ENCODE results near the gene TRPM5.

Gene TRPM5

DNA sequence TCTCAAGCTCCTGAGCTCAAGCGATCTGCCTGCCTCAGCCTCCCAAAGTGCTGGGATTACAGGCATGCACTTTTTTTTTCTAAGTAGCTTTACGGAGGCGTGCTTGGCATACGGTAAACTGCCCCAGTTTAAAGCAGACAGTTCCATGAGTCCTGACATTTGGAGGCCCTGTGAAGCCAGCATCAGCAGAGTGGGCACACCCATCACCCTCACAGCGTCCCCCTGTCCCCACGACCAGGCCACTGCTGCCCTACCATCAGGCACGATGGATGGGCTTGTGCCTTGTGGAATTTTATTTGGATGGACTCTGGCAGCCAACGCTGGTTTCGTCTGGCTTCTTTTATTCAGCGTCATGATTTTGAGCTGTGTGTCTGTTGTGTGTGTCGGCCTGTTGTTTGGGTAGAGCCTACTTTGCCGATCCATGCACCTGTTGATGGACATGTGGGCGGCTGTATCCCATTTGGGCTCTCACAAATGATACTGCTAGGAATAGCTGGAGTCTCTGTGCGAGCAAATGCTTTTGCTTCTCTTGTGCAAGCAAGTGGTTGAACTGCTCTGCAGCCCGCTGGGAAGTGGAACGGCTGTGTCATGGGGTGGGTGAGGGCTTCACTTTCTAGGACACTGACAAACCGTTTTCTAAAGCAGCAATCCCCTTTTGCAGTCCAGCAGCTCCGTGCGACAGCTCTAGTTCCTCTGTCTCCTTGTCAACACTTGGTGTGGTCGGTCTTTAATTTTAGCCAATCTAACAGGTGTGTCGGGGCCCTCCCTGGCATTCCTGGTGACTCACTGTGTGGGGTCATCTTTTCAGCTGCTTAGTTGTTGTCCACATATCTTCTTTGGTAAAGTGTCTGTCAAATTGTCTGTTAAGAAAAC lies 24.3 kb upstream of the TRPM5 start:
- no peak for DNase-seq

DNA sequence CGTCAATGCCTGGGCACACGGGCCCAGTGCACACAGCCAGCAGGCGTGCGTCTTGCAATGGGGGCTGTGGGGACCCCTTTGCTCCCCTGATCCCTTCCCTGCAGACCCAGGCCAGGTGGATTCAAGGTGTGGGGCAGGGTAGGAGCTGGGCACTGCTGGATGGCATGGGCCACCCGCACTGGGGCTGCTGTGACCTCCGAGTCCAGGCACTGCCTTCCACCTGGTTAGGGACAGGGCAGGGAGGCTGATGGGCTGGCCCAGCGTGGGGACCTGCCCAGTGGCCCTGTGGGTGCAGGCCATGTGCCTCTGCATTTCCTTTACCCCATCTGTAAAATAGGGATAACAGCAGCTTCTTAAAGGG lies 23.4 kb upstream of the TRPM5 start:
- DNase-seq: no peak

DNA sequence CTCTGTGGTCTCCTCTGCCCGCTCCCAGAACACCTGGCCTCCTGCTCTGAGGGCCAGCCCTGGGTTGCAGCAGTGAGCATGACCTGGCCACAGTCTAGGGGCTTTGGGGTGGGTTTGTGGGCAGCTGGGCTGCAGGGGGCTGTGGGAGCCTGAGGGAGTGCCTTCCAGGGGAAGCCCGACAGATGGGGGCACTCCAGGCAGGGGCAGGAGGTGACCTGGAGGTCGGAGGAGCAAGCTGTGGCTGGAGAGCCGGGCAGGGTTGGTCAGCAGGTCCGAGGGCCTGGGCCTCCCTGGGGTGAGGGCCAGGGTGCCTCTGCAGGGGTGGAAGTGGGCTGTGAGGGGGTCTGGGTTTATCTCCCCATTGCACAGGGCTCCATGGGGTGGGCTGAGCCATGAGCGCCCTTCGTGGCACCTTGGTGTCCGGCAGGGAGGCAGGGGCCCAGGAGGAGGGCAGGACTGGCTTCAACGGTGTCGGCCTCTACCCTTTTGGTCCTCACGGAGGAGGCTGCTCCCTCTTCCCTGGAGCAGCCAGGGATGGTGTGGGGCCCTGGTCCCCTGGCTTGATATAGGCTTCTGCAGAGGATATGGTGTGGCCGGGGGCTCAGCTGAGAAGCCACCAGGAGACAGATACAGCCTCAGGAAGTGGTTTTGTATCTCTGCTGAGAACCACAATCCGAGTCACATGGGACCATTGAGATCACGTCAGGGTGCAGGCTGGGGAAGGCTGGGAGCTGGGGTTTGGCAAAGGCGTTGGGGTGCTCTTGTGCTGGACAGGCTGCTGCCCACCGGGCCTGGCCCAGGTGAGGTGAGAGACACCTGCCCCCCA lies 22.8 kb upstream of the TRPM5 start:
- peak; percentile 73 for DNase-seq

DNA sequence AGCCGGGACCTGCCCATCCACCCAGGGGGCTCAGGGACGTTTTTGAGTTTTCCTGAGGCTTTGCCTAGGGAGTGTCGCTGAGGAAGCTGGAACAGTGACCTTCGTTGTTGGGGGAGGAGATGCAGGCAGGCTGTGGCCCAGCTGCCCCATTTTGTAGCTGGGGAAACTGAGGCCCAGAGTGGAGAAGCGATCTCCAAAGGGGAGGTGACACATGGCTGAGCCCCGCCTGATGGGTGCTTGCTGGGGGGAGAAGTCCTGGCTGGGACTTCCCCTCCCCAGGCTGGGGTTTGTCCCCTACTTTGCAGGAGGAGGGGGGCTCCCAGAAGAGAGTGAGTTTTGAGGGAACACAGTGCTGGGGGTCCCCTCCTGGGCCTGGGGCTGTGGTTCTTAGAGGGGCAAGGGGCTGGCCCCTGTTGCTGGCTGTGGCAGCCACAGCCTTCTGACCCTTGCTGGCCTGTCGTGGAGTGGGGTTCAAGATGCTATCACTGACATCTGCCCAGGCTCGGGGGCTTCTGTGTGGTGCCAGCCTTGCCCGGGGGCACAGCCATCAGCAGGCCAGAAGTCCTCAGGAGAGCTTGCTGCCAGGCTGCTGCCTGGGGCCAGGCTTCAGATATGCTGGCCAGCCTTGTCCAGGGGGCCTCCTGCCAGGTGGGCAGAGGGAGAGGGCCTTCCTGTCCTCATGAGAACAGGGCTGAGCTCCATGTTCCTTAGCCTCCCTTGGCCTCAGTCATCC lies 21.9 kb upstream of the TRPM5 start:
- DNase-seq: no peak

DNA sequence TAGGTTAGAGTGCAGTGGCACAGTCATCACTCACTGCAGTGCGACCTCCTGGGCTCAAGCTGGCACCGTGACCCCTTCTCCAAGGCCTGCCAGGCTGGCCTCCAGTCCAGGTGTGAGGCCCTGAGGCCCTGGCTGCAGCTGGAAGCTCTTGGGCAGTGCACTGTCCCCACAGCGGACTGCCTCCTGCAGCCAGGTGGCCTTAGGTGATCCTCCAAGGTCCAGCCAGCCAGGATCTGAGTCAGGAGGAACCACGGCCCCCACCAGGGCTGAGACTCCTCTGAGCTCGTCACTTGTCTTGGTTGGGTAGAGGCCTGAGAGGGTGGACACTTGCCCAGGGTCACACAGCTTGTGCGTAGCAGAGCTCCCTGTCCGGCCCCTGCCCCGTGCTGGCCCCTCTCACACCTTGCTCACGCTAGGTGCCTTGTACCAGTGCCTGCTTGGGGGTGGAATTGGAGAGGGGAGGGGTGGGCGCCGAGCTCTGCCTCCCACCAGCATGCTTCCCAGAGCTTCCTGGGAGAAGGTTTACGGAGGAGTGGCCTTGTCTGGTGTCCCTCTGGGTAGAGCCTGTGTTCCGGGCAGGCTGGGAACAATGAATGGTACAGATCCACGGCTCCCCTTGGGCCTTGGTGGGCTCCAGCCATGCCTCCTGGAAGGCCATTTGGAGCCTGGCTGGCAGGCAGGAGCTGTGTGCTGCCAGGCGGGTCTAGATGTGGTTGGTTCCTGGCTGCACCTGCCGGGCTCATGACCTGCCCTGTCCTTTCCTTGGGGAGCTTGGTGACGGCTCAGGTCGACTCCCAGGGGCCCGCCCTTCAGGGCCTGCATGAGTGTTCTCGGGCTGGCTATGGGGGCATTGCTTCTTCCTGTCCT lies 21.1 kb upstream of the TRPM5 start:
- no peak for DNase-seq

DNA sequence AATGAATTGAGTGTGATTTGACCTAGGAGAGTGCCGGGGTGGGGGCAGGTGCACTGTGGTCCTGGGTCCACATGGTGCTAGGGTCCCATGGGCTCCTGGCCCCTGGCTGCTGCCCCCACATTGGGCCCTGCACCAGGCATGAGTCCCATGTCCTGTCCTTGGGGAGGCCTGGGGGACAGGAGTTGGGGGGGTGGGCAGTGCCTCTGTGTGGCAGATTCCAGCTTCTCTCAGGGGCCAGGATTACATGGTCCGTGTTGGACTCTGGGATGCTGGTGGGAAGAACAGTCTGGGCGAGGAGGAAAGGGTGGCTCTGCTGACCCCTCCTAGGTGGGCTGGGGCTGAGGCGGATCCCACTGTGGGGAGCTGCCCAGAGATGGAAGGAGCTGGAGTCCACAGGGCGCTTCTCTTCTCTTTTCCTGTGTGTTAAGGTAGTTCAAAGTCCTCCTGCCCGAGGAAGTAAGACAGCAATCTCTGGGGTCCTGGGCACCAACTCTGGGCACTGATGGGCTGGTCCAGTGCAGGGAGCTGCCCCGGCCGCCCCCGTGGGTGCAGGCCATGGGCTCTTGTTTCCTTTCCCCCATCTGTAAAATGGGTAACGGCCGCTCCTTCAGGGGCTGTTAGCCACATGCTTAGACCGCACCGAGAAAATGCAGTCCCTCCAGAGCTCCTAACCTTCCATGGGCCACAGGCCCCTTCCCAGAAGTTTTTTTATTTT lies 20.3 kb upstream of the TRPM5 start:
- no peak for DNase-seq

DNA sequence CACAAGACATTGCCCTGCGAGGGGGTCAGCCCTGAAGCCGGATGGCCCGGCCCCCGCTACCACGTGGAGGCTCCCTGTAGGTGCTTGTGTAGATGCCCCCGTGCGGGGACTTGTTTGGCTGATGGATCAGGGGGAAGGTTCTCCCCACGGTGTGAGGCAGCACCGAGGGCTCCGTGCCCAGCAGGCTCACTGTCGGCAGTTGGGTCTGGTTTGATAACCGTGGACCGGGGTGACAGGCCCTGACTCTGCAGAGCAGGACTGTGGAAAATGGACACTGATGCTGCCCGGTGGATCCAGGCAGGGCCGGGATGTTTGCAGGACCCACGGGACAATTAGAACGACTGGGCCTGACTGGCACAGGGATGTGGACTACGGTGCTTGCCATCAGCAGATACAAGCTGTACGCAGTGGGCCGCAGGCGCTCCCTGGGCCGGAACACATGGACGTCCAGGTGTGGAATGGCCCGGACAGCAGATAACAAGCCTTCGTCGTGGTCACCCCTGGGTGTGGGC lies 19.5 kb upstream of the TRPM5 start:
- no peak for DNase-seq

DNA sequence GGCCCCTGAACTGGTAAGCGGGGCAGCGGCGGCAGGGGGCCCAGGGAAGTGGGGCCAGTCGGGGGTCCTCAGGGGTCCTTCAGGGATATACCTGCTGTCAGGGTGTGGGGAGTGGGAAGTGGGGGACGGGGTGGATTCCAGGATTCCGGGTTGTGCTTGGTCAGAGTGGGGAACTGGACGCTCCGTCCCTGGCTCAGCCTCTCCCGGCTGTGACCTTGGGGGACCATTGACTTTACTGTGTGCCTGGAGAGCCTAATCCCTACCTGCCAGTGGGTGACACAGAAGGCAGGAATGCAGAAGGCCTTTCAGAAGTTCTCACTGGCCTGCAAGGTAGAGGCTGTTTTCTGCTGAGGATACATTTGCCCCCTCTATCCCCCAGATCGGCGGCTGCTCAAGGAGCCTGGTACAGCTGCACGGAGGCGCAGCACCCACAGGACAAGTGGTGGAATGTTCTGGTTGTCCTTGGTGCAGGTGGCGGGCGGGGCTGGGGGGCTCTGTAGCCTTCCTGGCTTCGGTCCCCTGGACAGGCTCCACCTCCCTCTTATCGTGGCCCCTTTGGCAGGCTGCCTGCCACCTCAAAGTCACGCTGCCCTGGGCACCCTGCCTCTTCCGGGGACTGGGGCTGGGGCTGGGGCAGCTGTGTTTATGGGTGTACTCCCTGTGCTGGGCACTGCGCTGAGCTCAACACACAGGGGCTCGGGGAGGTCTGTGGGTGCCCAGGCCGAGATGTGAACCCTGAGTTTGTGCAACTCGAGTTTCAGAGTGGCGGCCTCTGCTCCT lies 18.9 kb upstream of the TRPM5 start:
- peak; percentile 18 for DNase-seq

DNA sequence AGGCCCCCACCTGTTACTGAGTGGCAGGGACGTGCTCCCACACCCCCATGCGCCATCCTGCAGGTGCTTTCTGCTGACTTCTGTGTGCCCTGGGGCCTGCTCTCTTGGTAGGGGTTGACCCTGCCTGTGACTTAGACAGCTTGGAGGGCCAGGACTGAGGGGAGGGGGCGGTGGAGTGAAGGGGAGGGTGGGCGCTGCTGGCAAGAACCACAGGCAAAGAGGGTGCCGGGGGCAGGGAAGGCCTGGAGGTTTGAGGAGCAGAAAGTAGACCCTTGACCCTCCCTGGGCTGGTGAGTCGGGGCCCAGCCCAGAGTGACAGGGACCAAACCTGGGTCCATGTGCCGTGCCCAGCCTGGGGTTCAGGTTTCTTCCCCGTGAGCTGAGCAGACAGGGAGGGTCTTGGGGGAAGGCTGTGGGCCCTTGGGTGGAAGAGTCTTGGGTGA lies 18.2 kb upstream of the TRPM5 start:
- no peak for DNase-seq

DNA sequence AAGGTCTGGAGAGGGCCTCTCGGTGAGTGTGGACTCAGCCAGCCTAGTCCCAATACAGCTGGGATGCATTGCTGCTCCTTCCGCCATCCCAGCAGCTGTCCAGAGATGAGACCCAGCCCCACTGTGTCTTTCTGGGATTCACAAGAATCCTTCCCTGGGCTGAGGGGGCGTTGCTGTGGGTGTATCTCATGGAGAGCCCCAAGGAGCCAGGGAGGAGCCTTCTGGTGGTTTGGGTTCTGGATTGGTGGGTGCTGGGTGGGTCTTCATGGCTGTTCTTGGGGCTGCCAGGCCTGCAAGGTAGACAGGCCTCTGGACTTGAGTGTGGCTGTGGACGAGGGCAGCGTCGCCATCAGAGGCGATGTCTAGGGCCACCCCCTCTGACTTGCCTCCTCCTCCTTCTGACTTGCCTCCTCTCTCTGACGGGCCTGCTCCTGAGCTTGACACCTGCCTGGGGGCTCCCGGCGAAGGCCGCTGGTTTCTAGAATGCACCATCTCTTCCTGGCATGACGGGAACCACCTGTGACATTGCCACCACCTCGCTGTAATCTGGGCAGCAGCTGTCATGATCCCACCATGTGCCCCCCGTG lies 17.7 kb upstream of the TRPM5 start:
- DNase-seq: no peak

DNA sequence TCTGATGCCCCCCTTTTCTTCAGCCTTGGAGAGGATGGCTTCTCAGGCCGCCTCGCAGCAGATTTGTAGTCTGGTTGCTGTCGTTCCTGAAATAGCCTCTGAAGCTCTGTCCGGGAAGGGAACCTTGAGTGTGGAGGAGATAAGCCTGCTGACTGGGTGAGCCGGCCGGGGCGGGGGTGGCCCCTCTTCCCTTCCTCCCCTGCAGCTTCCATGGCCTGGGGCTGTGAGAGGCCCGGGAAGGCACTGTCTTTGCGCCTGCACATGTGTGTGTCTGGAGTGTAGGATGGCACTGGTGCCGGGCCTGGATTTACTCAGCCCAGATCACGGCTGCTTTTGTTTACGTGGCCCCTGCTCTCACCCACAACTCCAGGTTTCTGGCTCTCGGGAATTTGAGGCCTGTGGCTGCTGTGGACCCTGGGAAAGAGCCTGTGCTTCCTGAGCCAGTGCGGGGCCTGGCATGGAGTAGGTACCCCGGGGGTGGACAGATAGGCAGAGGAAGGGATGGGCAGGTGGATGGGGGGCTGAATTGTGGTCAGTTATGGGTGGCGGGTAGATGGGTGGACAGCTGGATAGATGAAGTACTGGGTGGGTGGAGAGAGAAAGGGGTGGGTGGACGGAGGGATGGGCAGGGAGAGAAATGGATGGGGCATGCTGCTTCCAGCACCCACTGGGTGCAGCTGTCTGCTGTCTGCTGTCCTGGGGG lies 17.1 kb upstream of the TRPM5 start:
- no peak for DNase-seq

DNA sequence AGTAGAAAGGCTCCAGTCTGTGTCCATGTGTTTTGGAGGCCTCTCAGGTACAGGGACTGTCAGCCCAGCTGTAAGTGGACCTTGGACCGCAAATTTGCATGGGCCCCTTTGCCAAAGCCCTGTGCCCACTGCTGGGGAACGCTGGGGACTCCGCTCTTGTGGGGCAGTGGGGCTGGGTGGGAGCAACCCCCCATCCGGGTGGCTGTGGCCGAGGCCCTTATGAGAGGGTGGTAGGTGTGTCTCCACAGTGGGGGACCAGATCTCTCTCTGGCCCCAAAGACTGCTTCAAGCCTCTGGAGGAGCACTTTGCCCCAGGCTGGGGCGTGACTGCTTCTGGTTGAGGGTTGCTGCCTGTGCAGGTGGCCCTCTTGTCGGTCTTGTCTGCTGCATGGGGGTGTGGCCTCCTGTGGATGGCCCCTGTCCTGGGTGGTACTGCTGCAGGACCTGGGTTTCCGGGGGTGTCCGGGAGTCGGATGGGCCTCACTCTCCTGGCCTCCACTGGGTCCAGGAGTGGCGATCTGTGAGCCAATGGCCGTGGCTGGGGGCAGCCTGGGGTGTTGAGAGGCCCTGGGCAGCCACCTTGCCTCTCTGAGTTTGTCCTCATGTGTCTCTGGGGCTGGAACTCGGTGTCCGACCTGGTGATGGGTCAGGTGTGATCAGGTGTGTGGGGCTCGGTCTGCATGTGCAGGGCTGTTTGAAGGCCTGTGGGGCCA lies 16.4 kb upstream of the TRPM5 start:
- DNase-seq: no peak

DNA sequence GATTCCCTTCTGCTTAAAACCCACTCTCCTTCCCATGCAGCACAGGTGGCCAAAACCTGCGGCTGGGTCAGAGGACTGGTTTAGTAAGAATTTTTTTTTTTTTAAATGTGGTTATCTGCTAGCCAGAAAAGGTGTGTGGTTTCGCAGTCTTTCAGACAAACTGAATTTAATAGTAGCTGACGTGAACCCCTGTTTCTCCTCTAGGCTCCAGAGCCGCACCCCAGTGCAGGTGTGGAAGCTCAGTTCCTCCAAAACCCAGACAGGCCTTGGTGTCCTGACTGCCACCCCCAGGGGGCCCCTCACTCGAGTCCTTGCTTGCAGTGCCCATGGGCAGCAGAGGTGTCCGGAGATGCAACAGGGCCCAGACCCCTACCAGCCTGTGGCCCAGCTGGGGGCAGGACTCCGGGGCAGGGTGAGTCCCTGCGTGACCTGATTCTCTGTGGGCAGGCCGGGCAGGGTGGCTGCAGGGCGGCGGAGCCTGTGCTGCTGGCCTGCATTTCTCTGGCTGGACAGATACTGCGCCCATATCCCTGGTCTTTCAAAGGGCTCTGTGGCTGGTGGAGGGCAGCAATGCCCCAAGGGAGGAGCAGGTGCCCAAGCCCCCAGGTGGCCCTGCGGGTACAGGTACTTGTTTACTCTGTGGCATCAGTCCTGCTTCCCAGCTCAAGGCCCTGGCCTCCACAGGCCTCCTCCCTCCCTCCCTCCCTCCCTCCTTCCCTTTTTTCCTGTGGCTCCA lies 15.7 kb upstream of the TRPM5 start:
- DNase-seq: no peak

DNA sequence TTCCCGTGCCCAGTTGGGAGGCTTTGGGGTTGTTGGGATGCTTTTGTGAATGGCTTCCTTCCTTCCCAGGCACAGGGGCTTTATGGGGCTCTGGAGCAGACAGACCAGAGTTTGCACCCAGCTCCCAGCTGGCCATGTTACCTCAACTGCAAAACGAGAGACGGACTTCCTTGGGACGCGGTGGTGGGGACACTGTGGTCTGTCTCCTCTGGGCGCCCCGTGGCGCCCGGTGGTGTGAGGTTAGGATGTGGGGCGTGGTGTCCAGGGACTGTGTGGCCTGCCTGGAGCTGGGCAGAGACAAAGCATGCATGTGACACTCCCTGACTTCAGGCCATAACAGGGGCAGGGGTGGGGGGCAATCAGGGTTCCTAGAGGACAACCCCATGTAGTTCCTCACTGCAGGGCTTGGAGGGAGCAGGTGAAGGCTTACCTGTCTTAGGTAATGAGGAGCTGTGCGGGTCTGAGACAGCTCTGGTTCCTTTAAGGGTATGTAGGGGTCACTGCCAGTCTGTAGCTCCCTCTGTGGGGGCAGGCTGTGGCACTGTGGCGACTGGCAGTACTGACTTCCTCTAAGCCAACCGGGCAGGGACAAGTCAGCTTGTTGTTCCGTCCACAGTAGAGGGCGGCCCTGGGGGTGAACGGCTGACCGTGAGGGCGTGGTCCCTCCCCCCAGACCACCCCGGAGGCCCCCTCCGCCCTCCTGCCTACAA lies 14.9 kb upstream of the TRPM5 start:
- DNase-seq: no peak

DNA sequence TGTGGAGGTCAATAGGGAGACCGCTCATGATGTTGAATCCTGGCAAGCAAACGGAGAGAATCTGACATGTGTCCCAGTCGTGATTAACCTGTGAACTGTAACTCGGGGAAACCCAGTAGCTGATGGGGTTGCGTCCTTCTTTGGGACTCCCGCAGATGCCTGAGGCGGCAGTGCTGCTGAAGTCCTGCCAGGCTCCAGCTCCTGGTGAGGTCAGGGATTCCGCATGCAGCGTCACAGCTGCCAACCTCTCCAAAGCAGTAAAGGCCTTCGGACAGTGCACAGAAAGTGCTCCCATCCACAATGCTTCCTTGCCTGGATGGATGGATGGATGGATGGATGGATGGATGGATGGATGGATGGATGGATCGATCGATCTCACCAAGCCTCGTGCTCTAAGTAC lies 14.0 kb upstream of the TRPM5 start:
- DNase-seq: no peak

DNA sequence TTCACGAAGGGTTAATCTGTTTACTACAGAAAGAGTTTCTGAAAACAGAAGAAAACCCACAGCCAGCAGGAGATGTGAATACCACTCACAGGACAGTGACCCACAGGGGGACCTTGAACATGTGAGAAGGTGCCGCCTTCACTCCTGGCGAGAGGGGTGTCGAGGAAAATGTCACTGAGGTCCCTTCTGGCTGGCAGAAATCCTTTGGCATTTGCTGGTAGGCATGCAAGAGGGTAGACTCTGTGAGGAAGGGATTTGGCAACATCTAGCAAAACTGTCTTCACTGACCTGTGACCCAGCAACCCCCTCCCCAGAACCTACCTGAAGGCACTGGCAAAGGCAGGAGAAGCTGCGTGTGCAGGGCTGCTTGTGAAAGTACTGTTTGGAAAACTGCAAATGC lies 9.1 kb upstream of the TRPM5 start:
- DNase-seq: no peak

DNA sequence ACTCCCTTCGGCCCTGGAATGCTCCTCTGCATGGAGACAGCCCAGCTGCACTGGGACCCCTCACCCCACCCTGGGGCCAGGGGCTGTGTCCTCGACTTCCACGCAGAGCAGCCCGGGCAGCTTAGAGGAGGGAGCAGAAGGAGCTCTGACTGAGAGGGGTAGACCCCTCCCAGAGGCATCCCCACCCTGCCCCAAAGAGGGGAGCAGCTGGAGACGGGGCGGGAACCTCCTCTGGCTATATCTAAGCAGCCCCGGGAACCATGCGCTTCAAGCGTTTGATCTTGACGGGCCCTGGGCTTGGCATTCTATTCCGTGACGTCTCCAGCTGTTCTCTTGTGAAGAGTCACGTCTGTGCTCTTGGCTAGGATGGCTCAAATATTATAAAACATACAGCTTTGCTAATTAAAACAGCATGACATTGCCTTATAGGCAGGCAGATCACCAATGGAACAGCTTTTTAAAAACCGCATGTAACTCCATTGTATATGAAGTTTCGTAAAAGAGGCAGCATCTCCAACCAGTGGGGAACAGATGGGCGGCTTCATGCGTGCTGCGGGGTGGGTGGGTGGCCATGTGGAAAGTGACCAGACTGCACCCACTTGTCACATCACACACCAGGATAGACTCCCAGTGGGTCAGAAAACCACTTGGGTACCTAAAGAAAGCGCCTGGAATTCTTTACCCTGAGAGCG lies 8.2 kb upstream of the TRPM5 start:
- DNase-seq: no peak

Data from CD4-positive, alpha-beta T cell treated with Interleukin-6 for 4 hours (primary cell).